HG03045 (cell line): ENCODE results near the gene MED13L.

Experiments
- ATAC-seq: cut with Tn5 transposase; IDR thresholded peaks from one replicate; pipeline ENCODE4 v1.9.1; 2021; ENCODE audit warnings: mild to moderate bottlenecking, moderate library complexity; ENCODE audit not compliant: unreplicated experiment

The MED13L gene

GRCh38 chr12:116159593-116160200 is 117.8 kb downstream of the MED13L start:
- ATAC-seq = no peak

DNA sequence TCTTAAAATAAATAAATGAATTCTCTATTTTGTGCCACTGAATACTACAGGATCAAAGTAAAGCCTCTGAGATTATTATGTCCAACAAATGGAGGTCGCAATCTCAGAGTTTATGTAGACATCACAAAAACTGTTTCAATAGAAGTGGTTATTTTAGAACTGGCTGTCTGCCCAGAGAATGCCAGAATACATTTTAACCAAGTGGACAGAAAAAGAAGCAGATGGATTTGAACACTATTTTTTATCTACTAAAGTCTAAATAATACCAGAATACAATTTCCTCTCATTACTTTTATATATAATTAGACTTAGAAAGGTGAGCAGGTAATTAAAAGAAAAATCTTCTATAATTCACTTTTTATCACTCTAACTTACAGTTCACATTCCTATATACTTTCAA is 118.3 kb downstream of the MED13L start:
- ATAC-seq = no peak

DNA sequence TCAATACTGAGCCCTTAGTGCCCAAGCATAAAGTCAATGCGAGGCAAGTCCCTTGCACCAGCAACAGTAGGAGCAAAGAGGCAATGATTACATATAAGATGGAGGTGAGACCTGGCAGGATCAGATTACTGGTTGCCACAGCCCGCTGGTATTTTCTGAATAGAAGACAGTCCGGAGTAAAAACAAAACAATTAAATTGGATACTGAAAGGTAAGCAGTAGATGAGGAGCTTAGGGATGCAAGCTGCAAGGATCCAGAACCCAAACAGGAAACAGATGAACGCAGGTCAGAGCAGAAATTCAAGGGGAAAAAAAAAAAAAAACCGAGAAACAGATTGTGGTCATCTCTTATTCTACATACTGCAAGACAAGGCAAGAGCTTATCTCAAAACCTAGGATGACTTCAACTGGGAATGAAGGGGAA is 119.6 kb downstream of the MED13L start:
- ATAC-seq = no peak

DNA sequence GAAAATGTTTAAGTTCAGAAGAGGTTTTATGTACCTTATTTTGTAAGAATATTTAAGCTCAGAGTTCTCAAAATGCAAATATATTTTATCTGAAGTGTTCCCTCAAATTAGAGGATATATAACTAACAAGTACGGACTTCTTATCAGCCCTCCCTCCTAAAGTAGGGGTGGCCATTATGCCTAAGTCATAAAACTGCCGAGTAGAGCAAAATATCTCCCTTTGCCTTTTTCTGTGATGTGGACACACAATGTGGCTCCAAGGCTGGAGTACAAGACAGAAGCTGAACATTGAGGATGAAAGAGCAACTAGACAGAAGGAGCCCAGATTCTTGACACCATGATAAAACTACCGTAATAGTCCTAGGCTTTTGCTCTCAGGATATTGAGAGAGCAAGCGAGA is 120.9 kb downstream of the MED13L start:
- no peak for ATAC-seq

- no peak for ATAC-seq
Measured at GRCh38 chr12:116155383-116155782, 122.1 kb downstream of the MED13L start.

DNA sequence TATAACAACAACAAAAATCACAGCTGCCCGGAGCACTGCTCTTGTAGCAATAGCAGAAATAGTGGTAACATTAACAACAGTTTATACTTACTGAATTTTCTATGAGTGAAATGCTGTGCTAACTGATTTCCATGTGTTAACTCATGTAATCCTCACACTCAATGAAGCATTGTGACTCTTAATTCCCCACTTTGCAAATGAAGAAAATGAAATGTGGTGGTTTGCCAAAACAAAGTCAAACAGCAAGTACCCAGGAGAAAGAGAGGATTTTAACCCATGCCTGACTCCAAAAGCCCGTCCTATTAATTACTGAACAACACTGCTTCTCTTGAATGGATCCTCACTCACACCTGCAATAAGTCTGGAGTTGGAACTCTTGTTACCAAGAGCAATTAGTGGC is 123.5 kb downstream of the MED13L start:
- ATAC-seq = no peak

DNA sequence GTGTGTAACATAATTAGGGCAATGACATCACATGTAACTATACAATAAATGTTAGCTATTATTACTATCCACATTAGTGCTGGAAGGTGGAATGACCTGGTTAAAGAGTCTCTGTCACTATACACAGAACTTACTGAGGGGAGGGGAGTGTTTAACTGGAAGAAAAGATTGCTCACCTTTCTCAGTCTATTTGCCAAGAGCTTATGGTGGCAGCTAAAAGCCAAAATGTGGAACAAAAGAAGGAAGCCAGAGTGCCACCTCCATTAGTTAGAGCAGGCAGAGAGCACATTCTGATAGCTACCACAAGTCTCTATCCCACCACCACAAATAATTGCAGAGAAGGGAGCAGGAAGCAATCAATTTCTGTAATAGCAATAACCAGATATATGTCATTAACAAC is 124.4 kb downstream of the MED13L start:
- no peak for ATAC-seq

DNA sequence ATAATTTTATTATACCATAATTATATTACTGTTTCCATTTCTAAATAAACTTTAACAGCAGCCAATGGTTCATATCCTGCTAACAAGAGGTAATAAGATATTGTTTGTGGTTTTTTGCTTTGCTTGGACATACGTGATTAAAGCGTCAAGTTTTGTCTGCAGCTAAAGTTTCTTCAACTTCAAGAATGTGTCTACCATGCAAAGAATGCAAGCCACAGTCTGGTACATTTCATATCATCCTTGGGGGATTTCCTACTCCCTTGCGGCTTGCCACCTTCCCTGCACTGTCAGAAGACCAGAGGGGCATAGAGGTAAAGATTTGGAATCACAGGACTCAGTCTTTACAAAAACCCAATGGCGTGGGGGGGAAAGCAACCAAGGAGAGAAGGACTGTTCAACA is 125.2 kb downstream of the MED13L start:
- no peak for ATAC-seq

DNA sequence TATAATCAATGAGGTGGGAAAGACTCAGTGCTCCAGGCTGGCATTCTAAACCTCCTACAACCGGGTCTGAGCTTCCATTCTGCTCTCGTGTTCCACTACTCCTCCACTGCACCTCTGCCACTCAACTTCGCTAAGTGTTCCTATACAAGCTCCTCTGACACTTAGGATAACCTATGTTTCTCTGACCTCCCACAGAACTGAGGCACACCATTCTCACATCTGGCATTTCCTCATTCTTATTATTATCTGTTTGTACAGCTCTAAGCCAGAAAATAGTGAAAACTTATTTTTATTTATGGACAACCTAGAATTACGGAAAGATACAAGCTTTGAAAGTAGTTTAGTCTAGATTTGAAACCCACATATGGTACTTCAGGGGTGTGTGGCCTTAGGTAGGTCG is 127.0 kb downstream of the MED13L start:
- no peak for ATAC-seq

DNA sequence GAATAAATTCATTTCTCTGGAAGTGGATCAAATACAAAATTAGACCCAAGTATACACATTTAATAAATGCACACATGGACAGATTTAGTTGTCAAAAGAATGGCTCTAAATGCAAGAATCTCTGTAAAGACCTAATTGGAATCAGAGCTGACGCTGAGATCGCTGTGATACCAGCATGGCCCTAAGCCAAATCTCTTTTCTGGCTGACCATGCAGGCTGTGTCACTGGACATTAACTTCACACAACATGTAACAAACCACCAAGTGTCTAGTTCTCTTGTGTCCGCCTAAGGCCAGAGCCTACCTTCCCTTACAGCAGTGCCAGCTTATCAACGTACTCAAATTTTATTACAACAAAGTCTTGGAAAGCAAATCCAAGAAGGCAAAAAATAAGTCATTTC is 127.5 kb downstream of the MED13L start:
- ATAC-seq = no peak

DNA sequence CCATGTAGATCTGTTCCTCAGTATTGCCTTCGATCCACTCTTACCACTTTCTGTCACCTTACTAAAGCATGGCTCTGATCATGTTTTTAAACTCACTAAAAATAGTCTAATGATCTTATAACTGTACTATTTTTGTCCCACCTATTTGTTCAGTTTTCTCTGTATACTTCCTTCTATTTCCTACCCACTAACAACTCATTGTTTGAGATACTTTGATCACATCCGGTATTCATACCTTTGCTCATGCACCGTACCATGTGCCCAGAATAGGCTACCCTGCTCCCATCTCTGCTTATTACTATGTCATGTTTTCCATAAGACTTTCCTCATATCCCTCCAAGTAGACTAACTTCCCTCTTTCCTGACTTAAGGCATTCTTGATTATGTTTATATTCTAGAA is 128.6 kb downstream of the MED13L start:
- ATAC-seq = no peak

DNA sequence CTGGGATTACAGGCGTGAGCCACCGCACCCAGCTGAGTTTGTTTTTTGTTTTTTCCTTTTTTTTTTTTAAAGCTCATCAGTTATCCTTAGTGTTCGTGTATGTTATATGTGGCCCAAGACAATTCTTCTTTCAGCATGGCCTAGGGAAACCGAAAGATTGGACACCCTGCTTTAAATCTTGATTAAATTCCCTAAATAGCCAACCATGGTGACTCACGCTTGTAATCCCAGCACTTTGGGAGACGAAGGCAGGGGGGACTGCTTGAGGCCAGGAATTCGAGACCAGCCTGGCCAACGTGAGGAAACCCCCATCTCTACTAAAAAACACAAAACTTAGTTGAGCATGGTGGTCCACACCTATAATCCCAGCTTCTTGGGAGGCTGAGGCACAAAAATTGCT is 131.1 kb downstream of the MED13L start:
- ATAC-seq = no peak

DNA sequence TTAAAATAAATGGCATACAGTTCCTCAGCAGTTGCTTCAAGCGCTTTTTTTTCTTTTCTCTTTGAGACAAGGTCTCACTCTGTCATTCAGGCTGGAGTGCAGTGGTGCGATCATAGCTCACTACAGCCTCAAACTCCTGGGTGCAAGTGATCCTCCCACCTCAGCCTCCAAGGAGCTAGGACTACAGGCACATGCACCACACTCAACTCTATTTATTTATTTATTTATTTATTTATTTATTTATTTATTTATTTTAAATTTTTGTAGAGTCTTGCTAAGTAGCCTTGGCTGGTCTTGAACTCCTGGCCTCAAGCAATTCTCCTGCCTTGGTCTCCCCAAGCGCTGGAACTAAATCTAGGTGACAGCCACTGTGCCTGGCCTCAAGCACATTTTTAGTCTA is 132.0 kb downstream of the MED13L start:
- ATAC-seq = no peak

GRCh38 chr12:116144384-116144783 is 133.1 kb downstream of the MED13L start:
- ATAC-seq = no peak

DNA sequence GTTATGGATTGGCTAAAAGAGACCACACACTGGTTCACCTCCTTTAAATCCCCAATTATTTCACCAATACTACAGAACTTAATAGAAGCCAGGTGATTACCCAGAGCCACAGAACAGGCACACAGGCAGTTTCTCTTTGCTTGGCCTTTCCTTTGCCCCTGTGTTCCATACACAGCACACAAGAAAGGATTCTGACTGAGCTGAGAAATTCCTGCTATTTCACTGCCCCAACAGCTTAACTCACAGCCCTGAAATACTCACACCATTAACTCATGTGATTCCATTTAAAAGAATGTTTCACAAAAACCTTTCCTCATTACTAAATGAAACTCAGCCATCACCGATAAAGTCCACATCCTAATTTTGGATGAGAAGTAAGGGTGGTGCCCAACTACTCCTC is 133.6 kb downstream of the MED13L start:
- no peak for ATAC-seq

GRCh38 chr12:116142936-116143898 is 134.3 kb downstream of the MED13L start:
- no peak for ATAC-seq

DNA sequence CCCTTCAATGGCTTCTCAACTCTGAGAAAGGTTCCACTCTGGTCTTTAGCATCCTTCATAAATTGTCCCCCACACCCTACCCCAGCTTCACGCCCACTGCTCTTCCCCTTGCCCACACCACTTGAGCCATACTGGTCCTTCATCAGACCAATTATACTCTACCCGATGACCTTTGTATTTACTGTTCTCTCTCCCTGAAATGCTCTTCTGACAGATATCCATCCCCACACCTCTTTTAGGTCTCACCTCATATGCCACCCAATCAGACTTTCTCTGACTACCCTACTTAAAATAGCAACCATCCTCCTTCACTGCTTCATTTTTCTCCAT is 135.7 kb downstream of the MED13L start:
- ATAC-seq = no peak

- no peak for ATAC-seq
Measured at GRCh38 chr12:116141110-116141832, 136.2 kb downstream of the MED13L start.

DNA sequence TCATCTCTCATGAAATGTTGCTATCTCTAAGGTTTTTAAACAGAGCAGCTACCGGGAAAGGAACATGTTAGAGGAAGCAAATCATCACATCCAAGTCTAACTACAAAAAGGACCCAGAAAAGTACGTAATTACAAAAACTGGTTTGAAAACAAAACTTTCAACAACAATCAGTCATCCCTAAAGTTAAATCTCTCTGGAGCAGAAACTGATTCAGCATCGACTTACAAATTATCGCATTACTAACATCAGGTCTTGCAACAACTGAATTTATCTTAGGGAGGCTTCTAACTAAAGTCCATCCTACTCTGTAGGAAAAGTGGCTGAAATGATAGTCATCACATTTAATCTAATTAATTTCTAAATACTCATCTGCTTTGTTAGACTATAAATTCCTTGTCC is 137.0 kb downstream of the MED13L start:
- ATAC-seq = no peak

DNA sequence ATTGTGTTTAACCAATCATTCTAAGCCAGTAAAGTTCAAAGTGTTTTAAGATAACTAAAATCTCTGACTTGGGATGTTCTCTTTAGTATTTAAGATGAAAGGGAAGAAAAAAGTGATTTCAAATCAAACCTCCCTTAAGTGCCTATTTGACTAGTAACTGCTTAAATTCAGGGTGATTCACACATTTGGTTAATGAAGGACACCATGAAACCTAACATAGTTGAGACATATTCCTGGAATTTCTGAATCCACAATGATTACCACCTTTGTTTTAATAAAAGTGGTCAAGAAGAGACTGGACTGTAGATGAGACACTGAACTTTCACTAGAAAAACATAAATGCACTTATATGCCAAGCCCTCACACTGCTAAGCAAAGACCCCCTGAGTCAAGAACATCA is 138.7 kb downstream of the MED13L start:
- no peak for ATAC-seq

- ATAC-seq = no peak
Measured at GRCh38 chr12:116138364-116138763, 139.1 kb downstream of the MED13L start.

GRCh38 chr12:116137318-116137717 is 140.2 kb downstream of the MED13L start:
- no peak for ATAC-seq
